Body of pancreas (tissue), 4 donors: Measurements from ENCODE around the gene MTM1. TPM values are rescaled to one million over a fixed set of nuclear protein-coding genes. Genes with fewer than 3 reads are reported as not detected.
A peak's percentile ranks its signal among the peaks of the same experiment; 100 is the strongest.

ENCODE experiments used
- ATAC-seq: fragments of 150-250 bp; one replicate; pipeline ENCODE4 v1.9.1; 2016
- DNase-seq, 4 donors: peaks; one replicate each; pipeline ENCODE4 v3.0.0-alpha.2; 2019
- H3K27ac ChIP-seq, 4 donors: fragments of 200-600 bp; sonication (generic); 1 replicate in 3 of 4; 2 replicates in 1 of 4; pipeline versions ENCODE4 v1.5.1 to v1.6.1; 2016 to 2019; ENCODE audit warnings: mild to moderate bottlenecking in 1 of 4, mixed read lengths in 1 of 4, moderate library complexity in 1 of 4
- H3K27me3 ChIP-seq, 2 donors: fragments of 200-600 bp; sonication (generic); one replicate each; pipeline ENCODE4 v1.6.0; 2016; ENCODE audit warnings: mild to moderate bottlenecking in 1 of 2
- H3K36me3 ChIP-seq, 2 donors: fragments of 200-600 bp; sonication (generic); replicated peaks in 1 of 2; 2 replicates each; pipeline ENCODE4 v1.5.1; 2016; ENCODE audit warnings: low read depth in 2 of 2; ENCODE audit not compliant: insufficient read depth in 1 of 2
- H3K4me1 ChIP-seq: fragments of 200-600 bp; sonication (generic); one replicate; pipeline ENCODE4 v1.6.0; 2016
- H3K4me3 ChIP-seq, 2 donors: fragments of 200-600 bp; sonication (generic); 1 replicate in 1 of 2; 2 replicates in 1 of 2; pipeline ENCODE4 v1.5.1; 2016 to 2019
- H3K9me3 ChIP-seq, 3 donors: fragments of 200-600 bp; sonication (generic); 1 replicate in 2 of 3; 2 replicates in 1 of 3; pipeline ENCODE4 v1.5.1; 2016
- POLR2A ChIP-seq, 3 donors: fragments of 450-650 bp; IDR thresholded peaks; one replicate each; pipeline ENCODE4 v1.6.1; 2016; ENCODE audit warnings: antibody characterized with exemption in 3 of 3, mild to moderate bottlenecking in 2 of 3
- WGBS, 2 donors: methylation state at CpG; one replicate each; pipeline ENCODE4 v1.1.5; 2017; 5-methylcytosine and 5-hydroxymethylcytosine counted together
- intact Hi-C: fragments of 100-400 bp; cut with DNase I; formaldehyde crosslinking; loops from one replicate; pipeline ENCODE4 v1.15.1; 2023
- total RNA-seq, 2 donors: library from RNA; depleted of rRNA; stranded (reverse); fragments of >200 nt; gene quantifications; one replicate each; pipeline ENCODE4 v1.1.0, GENCODE V29; 2016
- TF ChIP-seq, protein P1 (sequence below), 7 experiments: fragments of 450-650 bp in 4 of 7; fragments of 200-600 bp in 3 of 7; sonication (generic) in 3 of 7; IDR thresholded peaks; one replicate each; pipeline ENCODE4 v1.5.1; 2016 to 2019; ENCODE audit warnings: antibody characterized with exemption in 7 of 7

The MTM1 gene
- total RNA-seq, 2 donors from 2014 or later, result 5.3 to 5.4 TPM

DNA sequence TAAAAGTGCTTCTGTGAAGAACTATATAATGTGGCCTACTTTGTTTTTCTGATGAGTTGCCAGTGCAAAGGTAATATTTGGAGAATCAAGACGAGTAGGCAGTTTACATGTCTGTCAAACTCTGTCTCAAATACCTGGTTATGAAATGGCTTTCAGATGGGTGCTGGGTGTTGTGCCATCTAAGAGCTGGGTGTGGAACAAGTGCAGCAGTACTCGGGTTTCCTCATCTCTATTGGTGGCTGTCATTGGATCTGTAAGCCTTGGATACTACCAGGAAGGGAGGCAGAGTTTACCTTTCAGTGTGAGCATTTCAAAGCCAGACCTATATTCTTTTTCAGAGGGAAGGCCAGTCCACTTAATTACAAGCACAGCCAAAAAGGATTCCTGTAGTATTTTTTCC, 37.2 kb downstream of the MTM1 start:
- 32 to 63% methylated on average over 2 of the region's 2 CpGs for WGBS, 2 donors
- Histone ChIP-seq H3K27ac (no peak overlapping the region), H3K9me3 (no peaks in the 10 kb centered on the region), H3K4me1 (no peaks in the 10 kb centered on the region), H3K36me3 (no peaks in the 10 kb centered on the region), H3K27me3 (no peaks in the 10 kb centered on the region), H3K4me3 (no peak overlapping the region)
- no peak for ATAC-seq
- no peak for TF ChIP-seq POLR2A (IDR thresholded peaks at IDR 0.05)
- TF ChIP-seq, protein P1, sequence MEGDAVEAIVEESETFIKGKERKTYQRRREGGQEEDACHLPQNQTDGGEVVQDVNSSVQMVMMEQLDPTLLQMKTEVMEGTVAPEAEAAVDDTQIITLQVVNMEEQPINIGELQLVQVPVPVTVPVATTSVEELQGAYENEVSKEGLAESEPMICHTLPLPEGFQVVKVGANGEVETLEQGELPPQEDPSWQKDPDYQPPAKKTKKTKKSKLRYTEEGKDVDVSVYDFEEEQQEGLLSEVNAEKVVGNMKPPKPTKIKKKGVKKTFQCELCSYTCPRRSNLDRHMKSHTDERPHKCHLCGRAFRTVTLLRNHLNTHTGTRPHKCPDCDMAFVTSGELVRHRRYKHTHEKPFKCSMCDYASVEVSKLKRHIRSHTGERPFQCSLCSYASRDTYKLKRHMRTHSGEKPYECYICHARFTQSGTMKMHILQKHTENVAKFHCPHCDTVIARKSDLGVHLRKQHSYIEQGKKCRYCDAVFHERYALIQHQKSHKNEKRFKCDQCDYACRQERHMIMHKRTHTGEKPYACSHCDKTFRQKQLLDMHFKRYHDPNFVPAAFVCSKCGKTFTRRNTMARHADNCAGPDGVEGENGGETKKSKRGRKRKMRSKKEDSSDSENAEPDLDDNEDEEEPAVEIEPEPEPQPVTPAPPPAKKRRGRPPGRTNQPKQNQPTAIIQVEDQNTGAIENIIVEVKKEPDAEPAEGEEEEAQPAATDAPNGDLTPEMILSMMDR (IDR thresholded peaks at IDR 0.05), result no peak
- no peak for DNase-seq
- intact Hi-C loops, result no loop called here

DNA sequence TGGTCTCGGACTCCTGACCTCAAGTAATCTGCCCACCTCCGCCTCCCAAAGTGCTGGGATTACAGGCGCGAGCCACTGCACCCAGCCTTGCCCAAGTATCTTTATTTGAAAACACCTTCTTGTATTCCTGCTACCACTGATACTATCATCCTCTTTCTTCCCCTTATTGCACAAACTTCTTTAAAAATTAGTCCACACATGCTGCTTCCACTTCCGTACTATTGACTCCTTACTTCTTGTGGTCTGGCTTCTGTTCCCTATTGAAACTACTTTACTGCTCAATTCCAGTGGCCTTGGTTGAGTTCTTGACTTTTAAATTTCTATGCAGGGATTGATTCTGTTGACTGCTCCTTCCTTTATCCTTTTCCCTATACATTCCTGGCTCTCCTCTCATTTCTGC, 38.8 kb downstream of the MTM1 start:
- no peaks in the 10 kb centered on the region for H3K27me3 ChIP-seq
- H3K36me3 ChIP-seq, result no peaks in the 10 kb centered on the region
- DNase-seq (no peak), ATAC-seq (no peak)
- 69 to 90% methylated on average over 5 of the region's 5 CpGs for WGBS, 2 donors
- no peaks in the 10 kb centered on the region for H3K4me1 ChIP-seq
- H3K4me3 ChIP-seq, result no peak overlapping the region
- no peak for TF ChIP-seq POLR2A (IDR thresholded peaks at IDR 0.05)
- TF ChIP-seq, protein P1 (IDR thresholded peaks at IDR 0.05), result no peak
- no peaks in the 10 kb centered on the region for H3K9me3 ChIP-seq
- intact Hi-C loops, result no loop called here
- H3K27ac ChIP-seq, result no peak overlapping the region

DNA sequence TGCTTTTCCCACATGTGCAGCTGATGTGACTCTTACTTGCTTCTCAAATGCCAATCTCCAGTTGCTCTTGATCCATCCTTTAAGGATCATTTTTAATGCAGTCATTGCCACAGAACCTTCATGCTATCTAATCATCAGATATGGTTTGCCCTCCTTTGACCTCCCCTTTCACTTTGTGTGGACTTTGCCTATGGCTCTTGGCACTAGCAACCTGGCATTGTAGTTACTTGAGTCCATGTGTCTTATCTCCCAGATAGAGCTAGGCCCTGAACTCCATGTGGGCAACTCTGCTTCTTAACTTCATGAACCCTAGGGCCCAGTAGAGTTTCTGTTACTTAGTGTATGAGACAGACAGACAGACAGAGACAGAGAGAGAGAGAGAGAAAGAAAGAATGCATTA, 41.6 kb downstream of the MTM1 start:
- no peak for TF ChIP-seq POLR2A (IDR thresholded peaks at IDR 0.05)
- TF ChIP-seq, protein P1 (IDR thresholded peaks at IDR 0.05), result no peak
- ATAC-seq, result no peak
- Histone ChIP-seq H3K9me3 (no peaks in the 10 kb centered on the region), H3K4me3 (no peak overlapping the region), H3K36me3 (no peaks in the 10 kb centered on the region), H3K4me1 (no peaks in the 10 kb centered on the region), H3K27me3 (no peaks in the 10 kb centered on the region), H3K27ac (no peak overlapping the region)
- DNase-seq, result no peak
- intact Hi-C loops, result no loop called here

DNA sequence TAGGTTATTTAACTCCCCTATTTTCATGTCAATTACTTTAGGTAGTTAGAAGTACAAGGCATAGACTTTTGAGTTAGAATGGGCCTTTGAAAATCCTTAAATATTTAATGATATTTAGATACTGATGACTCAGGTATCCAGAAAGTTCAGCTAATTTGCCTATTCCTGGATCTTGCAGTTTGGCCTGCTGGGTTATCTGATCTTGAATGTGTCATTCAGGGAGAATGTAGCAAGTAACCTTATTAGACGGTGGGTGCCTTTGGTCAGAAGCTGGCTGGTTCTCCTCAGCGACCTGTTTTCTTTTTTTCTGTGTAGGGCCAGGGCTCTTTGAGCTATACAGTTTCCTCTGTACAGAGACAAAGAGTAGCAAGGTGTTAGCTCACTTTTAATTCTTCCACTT, 42.0 kb downstream of the MTM1 start:
- Histone ChIP-seq H3K9me3 (no peaks in the 10 kb centered on the region), H3K36me3 (no peaks in the 10 kb centered on the region), H3K4me3 (no peak overlapping the region), H3K4me1 (no peaks in the 10 kb centered on the region), H3K27ac (no peak overlapping the region), H3K27me3 (no peaks in the 10 kb centered on the region)
- no peak for DNase-seq
- 63 to 94% methylated on average over 1 to 2 of the region's 2 CpGs for WGBS, 2 donors
- no peak for ATAC-seq
- no peak for TF ChIP-seq POLR2A (IDR thresholded peaks at IDR 0.05)
- TF ChIP-seq, protein P1 (IDR thresholded peaks at IDR 0.05), result no peak
- intact Hi-C loops, result no loop called here

DNA sequence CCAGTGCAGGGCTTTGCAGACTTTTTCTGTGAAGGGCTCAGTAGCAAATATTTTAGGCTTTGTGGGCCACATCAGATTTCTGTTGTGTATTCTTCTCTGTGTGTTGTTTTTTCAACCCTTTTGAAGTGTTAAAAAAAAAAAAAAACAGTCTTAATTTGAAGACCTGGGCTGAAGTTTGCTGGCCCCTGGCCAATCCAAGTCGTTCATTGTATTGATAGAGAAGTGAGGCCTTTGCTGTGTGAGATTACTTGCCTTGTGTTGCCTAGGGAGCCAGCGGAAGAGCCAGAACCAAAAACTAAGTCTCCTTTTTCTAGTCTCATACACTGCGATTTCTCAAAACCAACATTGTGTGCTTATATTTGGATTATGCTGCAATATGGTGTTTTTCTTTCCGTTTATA, 46.9 kb downstream of the MTM1 start:
- no peaks in the 10 kb centered on the region for H3K27me3 ChIP-seq
- H3K9me3 ChIP-seq, result no peaks in the 10 kb centered on the region
- H3K4me1 ChIP-seq, result no peaks in the 10 kb centered on the region
- intact Hi-C loops, result no loop called here
- H3K27ac ChIP-seq, result no peak overlapping the region
- no peak overlapping the region for H3K4me3 ChIP-seq
- no peak for ATAC-seq
- TF ChIP-seq POLR2A (IDR thresholded peaks at IDR 0.05), result no peak
- TF ChIP-seq, protein P1 (IDR thresholded peaks at IDR 0.05), result no peak
- no peaks in the 10 kb centered on the region for H3K36me3 ChIP-seq
- peak in 1 of 4 donors; percentile 9 for DNase-seq
- WGBS, 2 donors, result 81% methylated on average over 4 of the region's 4 CpGs
